Neural progenitor cell (in vitro differentiated cells): ENCODE data around the gene CTLA4. TPM values are rescaled to one million over a fixed set of nuclear protein-coding genes. Genes with fewer than 3 reads are reported as not detected.

Experiments
- DNase-seq: peaks from one replicate; pipeline ENCODE4 v3.0.0-alpha.2; 2016; ENCODE audit warnings: low spot score
- H2AFZ ChIP-seq: fragments of 200-600 bp; sonication (generic); replicated peaks from 2 replicates; pipeline ENCODE4 v1.6.1; 2016; ENCODE audit warnings: antibody characterized with exemption
- H3F3A ChIP-seq: fragments of 200-600 bp; sonication (generic); 2 replicates; pipeline ENCODE4 v1.6.1; 2016; ENCODE audit warnings: antibody characterized with exemption, low read depth
- H3K27ac ChIP-seq: fragments of 200-600 bp; sonication (generic); 2 replicates; pipeline ENCODE4 v1.5.1; 2016; ENCODE audit warnings: mild to moderate bottlenecking
- H3K27me3 ChIP-seq: fragments of 200-600 bp; sonication (generic); 2 replicates; pipeline ENCODE4 v1.6.1; 2016; ENCODE audit warnings: mild to moderate bottlenecking, moderate library complexity
- H3K36me3 ChIP-seq: fragments of 200-600 bp; sonication (generic); 2 replicates; pipeline ENCODE4 v1.5.1; 2016
- H3K4me1 ChIP-seq: fragments of 200-600 bp; sonication (generic); 2 replicates; pipeline ENCODE4 v1.6.1; 2016; ENCODE audit warnings: mixed run types
- H3K4me2 ChIP-seq: fragments of 200-600 bp; sonication (generic); 2 replicates; pipeline ENCODE4 v1.6.1; 2016
- H3K4me3 ChIP-seq: fragments of 200-600 bp; sonication (generic); 2 replicates; pipeline ENCODE4 v1.5.1; 2016
- H3K79me2 ChIP-seq: fragments of 200-600 bp; sonication (generic); 2 replicates; pipeline ENCODE4 v1.6.1; 2016; ENCODE audit warnings: low read depth
- H3K9ac ChIP-seq: fragments of 200-600 bp; sonication (generic); 2 replicates; pipeline ENCODE4 v1.6.1; 2016
- H3K9me3 ChIP-seq: fragments of 200-600 bp; sonication (generic); 2 replicates; pipeline ENCODE4 v1.5.1; 2016; ENCODE audit warnings: low read depth
- H4K20me1 ChIP-seq: fragments of 200-600 bp; sonication (generic); 2 replicates; pipeline ENCODE4 v1.6.1; 2016; ENCODE audit warnings: low read depth
- H3K27ac Mint-ChIP-seq: 3 replicates; pipeline ENCODE4 v1.8.0; 2021; ENCODE audit warnings: mixed read lengths
- H3K27me3 Mint-ChIP-seq: 2 replicates; pipeline ENCODE4 v1.8.0; 2022; ENCODE audit warnings: low read depth, mild to moderate bottlenecking, inconsistent platforms, moderate library complexity, mixed read lengths; ENCODE audit not compliant: insufficient read depth
- H3K36me3 Mint-ChIP-seq: 3 replicates; pipeline ENCODE4 v1.8.0; 2021; ENCODE audit warnings: mixed read lengths
- H3K4me1 Mint-ChIP-seq: 3 replicates; pipeline ENCODE4 v1.8.0; 2021; ENCODE audit warnings: mixed read lengths
- H3K4me3 Mint-ChIP-seq: 3 replicates; pipeline ENCODE4 v1.8.0; 2021; ENCODE audit warnings: mild to moderate bottlenecking, moderate library complexity, mixed read lengths
- H3K9me3 Mint-ChIP-seq: 3 replicates; pipeline ENCODE4 v1.8.0; 2020; ENCODE audit warnings: mixed read lengths
- CTCF ChIP-seq: fragments of 200-600 bp; sonication (generic); IDR thresholded peaks from 2 replicates; pipeline ENCODE4 v1.5.1; 2017; ENCODE audit warnings: antibody characterized with exemption, mild to moderate bottlenecking
- EZH2 ChIP-seq: fragments of 200-600 bp; sonication (generic); IDR thresholded peaks from 2 replicates; pipeline ENCODE4 v1.6.1; 2017; ENCODE audit warnings: antibody characterized with exemption, mild to moderate bottlenecking, moderate library complexity
- EZH2phosphoT487 ChIP-seq: fragments of 200-600 bp; sonication (generic); IDR thresholded peaks from 2 replicates; pipeline ENCODE4 v1.6.1; 2017; ENCODE audit warnings: antibody characterized with exemption
- total RNA-seq: library from RNA; depleted of rRNA; stranded (reverse); fragments of >200 nt; gene quantifications from 2 replicates; pipeline ENCODE4 v1.2.3, GENCODE V29; 2015; ENCODE audit warnings: low replicate concordance

Gene CTLA4
- total RNA-seq, 1 donor from 2014 or later: not detected

GRCh38 chr2:203891474-203891873 lies 23.9 kb downstream of the CTLA4 start:
- Mint-ChIP-seq H3K4me3 (no peak overlapping the region), H3K27ac (no peak overlapping the region), H3K27me3 (peaks cover 2% of the 10 kb centered on the region), H3K4me1 (peaks cover 4% of the 10 kb centered on the region), H3K36me3 (no peaks in the 10 kb centered on the region), H3K9me3 (no peaks in the 10 kb centered on the region)
- no peak overlapping the region for H2AFZ ChIP-seq
- H3K36me3 ChIP-seq: no peaks in the 10 kb centered on the region
- H3F3A ChIP-seq: no peaks in the 10 kb centered on the region
- H3K9ac ChIP-seq: no peak overlapping the region
- DNase-seq: no peak
- H3K4me2 ChIP-seq: no peak overlapping the region
- H4K20me1 ChIP-seq: no peaks in the 10 kb centered on the region
- TF ChIP-seq EZH2phosphoT487 (no peak), EZH2 (no peak), CTCF (no peak)
- no peak overlapping the region for H3K4me3 ChIP-seq
- no peaks in the 10 kb centered on the region for H3K4me1 ChIP-seq
- H3K79me2 ChIP-seq: no peaks in the 10 kb centered on the region
- no peak overlapping the region for H3K27ac ChIP-seq
- no peaks in the 10 kb centered on the region for H3K27me3 ChIP-seq
- no peaks in the 10 kb centered on the region for H3K9me3 ChIP-seq

DNA sequence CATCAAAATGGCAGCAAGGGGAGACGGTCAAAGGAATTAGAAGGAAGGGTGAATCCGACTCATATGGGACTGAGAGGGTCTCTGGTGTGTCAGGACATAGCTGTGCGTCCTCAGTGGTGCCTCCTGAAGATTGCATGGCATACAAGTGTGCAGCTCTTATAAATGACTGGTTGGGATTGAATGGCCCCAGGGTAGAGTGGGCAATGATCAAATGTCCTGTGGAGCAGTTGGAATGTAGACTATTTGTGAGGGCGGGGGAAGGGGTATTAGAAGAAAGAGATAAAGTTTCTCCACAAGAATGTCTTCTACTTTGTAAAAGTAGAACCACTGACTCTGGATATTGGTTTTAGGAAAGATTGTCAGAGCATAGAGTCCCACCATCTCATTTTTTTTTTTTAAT lies 24.6 kb downstream of the CTLA4 start:
- no peak for TF ChIP-seq CTCF
- no peak for TF ChIP-seq EZH2phosphoT487
- Mint-ChIP-seq H3K9me3 (no peaks in the 10 kb centered on the region), H3K27ac (no peak overlapping the region), H3K27me3 (peaks cover 2% of the 10 kb centered on the region), H3K4me1 (peaks cover 4% of the 10 kb centered on the region), H3K36me3 (no peaks in the 10 kb centered on the region), H3K4me3 (no peak overlapping the region)
- Histone ChIP-seq H3K27me3 (no peaks in the 10 kb centered on the region), H3K27ac (no peak overlapping the region), H3K79me2 (no peaks in the 10 kb centered on the region), H4K20me1 (no peaks in the 10 kb centered on the region), H3K4me3 (no peak overlapping the region), H3K36me3 (no peaks in the 10 kb centered on the region), H3K4me2 (no peak overlapping the region), H3K9me3 (no peaks in the 10 kb centered on the region), H3F3A (no peaks in the 10 kb centered on the region), H2AFZ (no peak overlapping the region), H3K4me1 (no peaks in the 10 kb centered on the region), H3K9ac (no peak overlapping the region)
- no peak for DNase-seq

- DNase-seq: no peak
- no peaks in the 10 kb centered on the region for H3K9me3 ChIP-seq
- H3K27me3 ChIP-seq: no peaks in the 10 kb centered on the region
- H3K27ac Mint-ChIP-seq: no peak overlapping the region
- peaks cover 4% of the 10 kb centered on the region for H3K4me1 Mint-ChIP-seq
- peaks cover 4% of the 10 kb centered on the region for H3K4me1 ChIP-seq
- H3K4me3 ChIP-seq: no peak overlapping the region
- no peaks in the 10 kb centered on the region for H4K20me1 ChIP-seq
- H3K36me3 ChIP-seq: no peaks in the 10 kb centered on the region
- H3K9ac ChIP-seq: no peak overlapping the region
- no peaks in the 10 kb centered on the region for H3K79me2 ChIP-seq
- no peaks in the 10 kb centered on the region for H3K36me3 Mint-ChIP-seq
- H3K9me3 Mint-ChIP-seq: no peaks in the 10 kb centered on the region
- H2AFZ ChIP-seq: no peak overlapping the region
- no peaks in the 10 kb centered on the region for H3F3A ChIP-seq
- TF ChIP-seq CTCF (no peak), EZH2 (no peak), EZH2phosphoT487 (no peak)
- H3K4me3 Mint-ChIP-seq: no peak overlapping the region
- H3K27ac ChIP-seq: no peak overlapping the region
- peaks cover 2% of the 10 kb centered on the region for H3K27me3 Mint-ChIP-seq
- no peak overlapping the region for H3K4me2 ChIP-seq
Observed at GRCh38 chr2:203893401-203893800, 25.8 kb downstream of the CTLA4 start.
